SU-DHL-6 (cell line): ENCODE data around the gene AGAP4.
"Not testable (repeated sequence)": the region's sequence is repeated elsewhere in the genome, so short reads cannot be mapped to it uniquely, and the experiment has no call there.

Experiments used
- EZH2phosphoT487 ChIP-seq: fragments of 200-600 bp; sonication (generic), shearing (Covaris generic); conservative IDR thresholded peaks from 2 replicates; pipeline ENCODE4 v1.6.1; 2018; ENCODE audit warnings: mild to moderate bottlenecking, antibody characterized with exemption, low read length, moderate library complexity, mixed read lengths
- TF ChIP-seq, protein P1 (sequence below): fragments of 200-600 bp; sonication (generic); IDR thresholded peaks from one replicate; pipeline ENCODE4 v1.5.1; 2017; ENCODE audit warnings: antibody characterized with exemption, mild to moderate bottlenecking, low read length, moderate library complexity; ENCODE audit not compliant: insufficient read depth, poor library complexity, severe bottlenecking

DNA sequence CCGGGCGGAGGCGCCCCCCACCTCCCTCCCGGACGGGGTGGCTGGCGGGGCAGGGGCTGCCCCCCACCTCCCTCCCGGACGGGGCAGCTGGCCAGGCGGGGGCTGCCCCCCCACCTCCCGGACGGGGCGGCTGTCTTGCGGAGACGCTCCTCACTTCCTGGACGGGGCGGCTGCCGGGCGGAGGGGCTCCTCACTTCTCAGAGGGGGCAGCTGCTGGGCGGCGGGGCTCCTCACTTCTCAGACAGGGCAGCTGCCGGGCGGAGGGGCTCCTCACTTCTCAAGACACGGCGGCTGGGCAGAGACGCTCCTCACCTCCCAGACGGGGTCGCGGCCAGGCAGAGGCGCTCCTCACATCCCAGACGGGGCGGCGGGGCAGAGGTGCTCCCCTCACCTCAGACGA lies 18.1 kb upstream of the AGAP4 start:
- TF ChIP-seq, protein P1, sequence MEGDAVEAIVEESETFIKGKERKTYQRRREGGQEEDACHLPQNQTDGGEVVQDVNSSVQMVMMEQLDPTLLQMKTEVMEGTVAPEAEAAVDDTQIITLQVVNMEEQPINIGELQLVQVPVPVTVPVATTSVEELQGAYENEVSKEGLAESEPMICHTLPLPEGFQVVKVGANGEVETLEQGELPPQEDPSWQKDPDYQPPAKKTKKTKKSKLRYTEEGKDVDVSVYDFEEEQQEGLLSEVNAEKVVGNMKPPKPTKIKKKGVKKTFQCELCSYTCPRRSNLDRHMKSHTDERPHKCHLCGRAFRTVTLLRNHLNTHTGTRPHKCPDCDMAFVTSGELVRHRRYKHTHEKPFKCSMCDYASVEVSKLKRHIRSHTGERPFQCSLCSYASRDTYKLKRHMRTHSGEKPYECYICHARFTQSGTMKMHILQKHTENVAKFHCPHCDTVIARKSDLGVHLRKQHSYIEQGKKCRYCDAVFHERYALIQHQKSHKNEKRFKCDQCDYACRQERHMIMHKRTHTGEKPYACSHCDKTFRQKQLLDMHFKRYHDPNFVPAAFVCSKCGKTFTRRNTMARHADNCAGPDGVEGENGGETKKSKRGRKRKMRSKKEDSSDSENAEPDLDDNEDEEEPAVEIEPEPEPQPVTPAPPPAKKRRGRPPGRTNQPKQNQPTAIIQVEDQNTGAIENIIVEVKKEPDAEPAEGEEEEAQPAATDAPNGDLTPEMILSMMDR = not testable (repeated sequence)
- TF ChIP-seq EZH2phosphoT487 = not testable (repeated sequence)
